Endothelial cell of umbilical vein (primary cell): ENCODE data around the gene KNTC1. TPM values are rescaled to one million over a fixed set of nuclear protein-coding genes. Genes with fewer than 3 reads are reported as not detected.

Experiments used
- BruUV-seq: library from RNA; stranded (reverse); fragments of 400-500 nt; replicated peaks from 2 replicates; lab custom pipeline; 2021; lab: Mats Ljungman, UMichigan
- CTCF ChIA-PET: fragments of 300-600, 350-600 bp; sonication (Branson Sonifier 250); formaldehyde crosslinking; loops from one replicate; lab custom pipeline; 2021; ENCODE audit warnings: antibody characterized with exemption, inconsistent platforms; lab: Charles Lee
- POLR2A ChIA-PET: fragments of 300-600, 350-600 bp; sonication (Branson Sonifier 250); formaldehyde crosslinking; loops from one replicate; lab custom pipeline; 2021; ENCODE audit warnings: antibody characterized with exemption, inconsistent platforms; lab: Charles Lee
- DNase-seq: peaks from one replicate; pipeline ENCODE4 v3.0.0-alpha.2; 2011; ENCODE audit warnings: low read depth, low spot score
- FAIRE-seq: peaks from 2 replicates; lab custom pipeline; 2011; peaks lifted over from hg19 to GRCh38; lab: Jason Lieb, UNC
- H2AFZ ChIP-seq: 2 replicates; pipeline ENCODE4 v1.6.0; 2012; ENCODE audit warnings: low read depth, low read length, control low read depth, inconsistent platforms
- H3K27ac ChIP-seq: 2 replicates; pipeline ENCODE4 v1.5.1; 2011; ENCODE audit warnings: low read depth, mild to moderate bottlenecking, control low read depth, low read length, moderate library complexity; ENCODE audit not compliant: insufficient read depth
- H3K27me3 ChIP-seq, 2 experiments: 2 replicates each; pipeline versions ENCODE4 v1.6.0 to v1.6.1; 2011; ENCODE audit warnings: low read length in 2 of 2, mixed read lengths in 1 of 2; ENCODE audit not compliant: control insufficient read depth in 2 of 2, insufficient read depth in 2 of 2
- H3K36me3 ChIP-seq, 2 experiments: 2 replicates in 1 of 2; 3 replicates in 1 of 2; pipeline ENCODE4 v1.5.1; 2011; ENCODE audit warnings: low read length in 2 of 2, mild to moderate bottlenecking in 1 of 2, moderate library complexity in 1 of 2; ENCODE audit not compliant: control insufficient read depth in 2 of 2, insufficient read depth in 2 of 2; ENCODE audit errors: extremely low read depth in 1 of 2
- H3K4me1 ChIP-seq: 3 replicates; pipeline ENCODE4 v1.5.1; 2011; ENCODE audit warnings: mild to moderate bottlenecking, low read length; ENCODE audit not compliant: control insufficient read depth, insufficient read depth; ENCODE audit errors: extremely low read depth
- H3K4me2 ChIP-seq: 2 replicates; pipeline ENCODE4 v1.6.1; 2011; ENCODE audit warnings: low read length, control low read depth, mixed read lengths; ENCODE audit not compliant: insufficient read depth
- H3K4me3 ChIP-seq, 3 experiments: fragments of 200-600 bp in 1 of 3; sonication (generic), shearing (Covaris generic) in 1 of 3; replicated peaks in 1 of 3; 2 replicates each; pipeline ENCODE4 v1.5.1; 2011 to 2016; ENCODE audit warnings: control low read depth in 3 of 3, low read length in 3 of 3, mild to moderate bottlenecking in 2 of 3, inconsistent platforms in 1 of 3, low read depth in 1 of 3, moderate library complexity in 1 of 3; ENCODE audit not compliant: insufficient read depth in 1 of 3
- H3K79me2 ChIP-seq: 2 replicates; pipeline ENCODE4 v1.6.0; 2012; ENCODE audit warnings: low read length, inconsistent platforms; ENCODE audit not compliant: control insufficient read depth, insufficient read depth
- H3K9ac ChIP-seq: replicated peaks from 2 replicates; pipeline ENCODE3; 2011; ENCODE audit warnings: low read length, control low read depth; ENCODE audit not compliant: insufficient read depth; ENCODE audit errors: extremely low read depth
- H3K9me1 ChIP-seq: replicated peaks from 3 replicates; pipeline ENCODE4 v1.6.0; 2011; ENCODE audit warnings: mild to moderate bottlenecking, low read length; ENCODE audit not compliant: control insufficient read depth, insufficient read depth; ENCODE audit errors: extremely low read depth
- H3K9me3 ChIP-seq: replicated peaks from 2 replicates; pipeline ENCODE4 v1.5.1; 2012; ENCODE audit warnings: low read length, inconsistent platforms; ENCODE audit not compliant: control insufficient read depth, insufficient read depth
- H4K20me1 ChIP-seq: replicated peaks from 2 replicates; pipeline ENCODE3; 2011; ENCODE audit warnings: mild to moderate bottlenecking, low read length; ENCODE audit not compliant: control insufficient read depth, insufficient read depth; ENCODE audit errors: extremely low read depth
- CTCF ChIP-seq, 2 donors: IDR thresholded peaks; 1 replicate in 1 of 2; 2 replicates in 1 of 2; pipeline ENCODE4 v1.5.1; 2011; ENCODE audit warnings: low read length in 2 of 2, mild to moderate bottlenecking in 2 of 2, moderate library complexity in 2 of 2, control low read depth in 1 of 2, inconsistent platforms in 1 of 2, low read depth in 1 of 2; ENCODE audit not compliant: insufficient read depth in 1 of 2; ENCODE audit errors: extremely low read depth in 1 of 2
- EZH2 ChIP-seq: IDR thresholded peaks from 2 replicates; pipeline ENCODE4 v1.6.1; 2012; ENCODE audit warnings: borderline replicate concordance, low read depth, mild to moderate bottlenecking, moderate library complexity, low read length, inconsistent platforms; ENCODE audit not compliant: severe bottlenecking
- FOS ChIP-seq: IDR thresholded peaks from 2 replicates; pipeline ENCODE4 v1.6.1; 2011; ENCODE audit warnings: mild to moderate bottlenecking, low read length, moderate library complexity, borderline replicate concordance; ENCODE audit not compliant: insufficient read depth
- GATA2 ChIP-seq: IDR thresholded peaks from 2 replicates; pipeline ENCODE4 v1.7.0; 2011; ENCODE audit warnings: low read depth, mild to moderate bottlenecking, moderate library complexity, mixed read lengths, low read length; ENCODE audit not compliant: insufficient read length, insufficient read depth
- JUN ChIP-seq: IDR thresholded peaks from 2 replicates; pipeline ENCODE4 v1.6.1; 2011; ENCODE audit warnings: borderline replicate concordance, low read depth; ENCODE audit not compliant: insufficient read length, insufficient read depth
- MAX ChIP-seq: IDR thresholded peaks from 2 replicates; pipeline ENCODE4 v1.6.1; 2011; ENCODE audit not compliant: insufficient read depth, insufficient read length
- MYC ChIP-seq: IDR thresholded peaks from one replicate; pipeline ENCODE4 v1.6.1; 2011; ENCODE audit warnings: mild to moderate bottlenecking, low read depth, low read length
- POLR2A ChIP-seq: IDR thresholded peaks from 2 replicates; pipeline ENCODE4 v1.6.1; 2012; ENCODE audit warnings: low read depth, mild to moderate bottlenecking, control low read depth, low read length
- POLR2AphosphoS5 ChIP-seq: IDR thresholded peaks from 2 replicates; pipeline ENCODE4 v1.6.1; 2012; ENCODE audit warnings: low read depth, mild to moderate bottlenecking, control low read depth, low read length, moderate library complexity; ENCODE audit not compliant: insufficient read depth
- dilution Hi-C: fragments of 300-500 bp; cut with MboI; formaldehyde crosslinking; loops from one replicate; pipeline ENCODE4 v1.15.0; 2019; ENCODE audit warnings: low sequenced_read_pairs; ENCODE audit not compliant: extremely low pct_ligation_motif_present
- intact Hi-C: fragments of 100-400 bp; cut with micrococcal nuclease; formaldehyde crosslinking; loops from one replicate; pipeline ENCODE4 v1.10.0; 2022
- polyA plus RNA-seq, 4 experiments: library from polyadenylated mRNA; depleted of rRNA in 3 of 4; stranded (reverse) in 3 of 4; unstranded in 1 of 4; fragments of >200 nt; gene quantifications; 2 replicates each; pipeline versions ENCODE4 v1.2.1 to v1.2.3, GENCODE V29; 2011 to 2012; ENCODE audit warnings: missing spikeins in 1 of 4
- total RNA-seq: library from RNA; stranded (reverse); gene quantifications from 2 replicates; pipeline ENCODE4 v1.2.3, GENCODE V29; 2021

KNTC1 gene
- total and polyA plus RNA-seq, 2 donors (not counting 3 experiments of a cell fraction or from before 2014, with no cell fraction given) = 15.5 to 52.9 TPM

- DNase-seq = no peak
- Histone ChIP-seq H3K9ac (no peak overlapping the region), H3K36me3 (no peaks in the 10 kb centered on the region), H3K27me3 (no peaks in the 10 kb centered on the region), H4K20me1 (no peaks in the 10 kb centered on the region), H3K4me3 (no peak overlapping the region), H3K27ac (no peak overlapping the region), H3K9me3 (no peaks in the 10 kb centered on the region), H3K79me2 (no peaks in the 10 kb centered on the region), H3K4me2 (no peak overlapping the region), H3K4me1 (no peaks in the 10 kb centered on the region), H3K9me1 (no peaks in the 10 kb centered on the region), H2AFZ (no peak overlapping the region)
- intact Hi-C loops (no loop called here), dilution Hi-C loops (no loop called here)
- ChIA-PET CTCF (no interaction called here), POLR2A (no interaction called here)
- no peak for FAIRE-seq
- BruUV-seq = no TSS peak
- no peak for TF ChIP-seq MYC
- TF ChIP-seq MAX = no peak
- TF ChIP-seq GATA2 = no peak
- TF ChIP-seq POLR2A = no peak
- TF ChIP-seq POLR2AphosphoS5 = no peak
- TF ChIP-seq CTCF (IDR thresholded peaks at IDR 0.05; ENCODE audit: extremely low read depth in 1 of 2, insufficient read depth in 1 of 2, low read depth in 1 of 2, low read length in 2 of 2) = no peak
- no peak for TF ChIP-seq JUN
- no peak for TF ChIP-seq EZH2
- no peak for TF ChIP-seq FOS
These were observed 116.3 kb downstream of the KNTC1 start for GRCh38 chr12:122643207-122643805.
